Liver (tissue), 9 donors: ENCODE results near the gene UBE2N. TPM values are rescaled to one million over a fixed set of nuclear protein-coding genes. Genes with fewer than 3 reads are reported as not detected.

Source experiments
- DNase-seq: peaks from one replicate; pipeline ENCODE4 v3.0.0-alpha.2; 2017; ENCODE audit warnings: low spot score
- H3K27ac ChIP-seq, 2 donors: one replicate each; pipeline ENCODE4 v1.7.0; 2013; ENCODE audit warnings: inconsistent platforms in 2 of 2, low read length in 2 of 2, control low read depth in 1 of 2, low read depth in 1 of 2, mild to moderate bottlenecking in 1 of 2
- H3K27me3 ChIP-seq, 4 donors: one replicate each; pipeline versions ENCODE4 v1.6.1 to v1.7.0; 2013; ENCODE audit warnings: low read length in 3 of 4, inconsistent platforms in 1 of 4, mild to moderate bottlenecking in 1 of 4, moderate library complexity in 1 of 4; ENCODE audit not compliant: control insufficient read depth in 4 of 4, insufficient read depth in 4 of 4
- H3K36me3 ChIP-seq, 4 donors: one replicate each; pipeline versions ENCODE4 v1.6.1 to v1.7.0; 2013; ENCODE audit warnings: low read length in 3 of 4, mild to moderate bottlenecking in 3 of 4, low read depth in 1 of 4, moderate library complexity in 1 of 4; ENCODE audit not compliant: control insufficient read depth in 4 of 4, insufficient read depth in 3 of 4
- H3K4me1 ChIP-seq, 4 donors: one replicate each; pipeline versions ENCODE4 v1.6.1 to v1.7.0; 2013; ENCODE audit warnings: low read length in 3 of 4, mild to moderate bottlenecking in 3 of 4, moderate library complexity in 1 of 4; ENCODE audit not compliant: control insufficient read depth in 4 of 4, insufficient read depth in 4 of 4
- H3K4me3 ChIP-seq, 3 donors: one replicate each; pipeline versions ENCODE4 v1.6.1 to v1.7.0; 2013; ENCODE audit warnings: low read length in 3 of 3, control low read depth in 1 of 3, low read depth in 1 of 3, mild to moderate bottlenecking in 1 of 3
- H3K9ac ChIP-seq, 2 donors: one replicate each; pipeline ENCODE4 v1.7.0; 2013; ENCODE audit warnings: low read length in 2 of 2, mild to moderate bottlenecking in 2 of 2, moderate library complexity in 2 of 2, control low read depth in 1 of 2, low read depth in 1 of 2
- H3K9me3 ChIP-seq, 4 donors: one replicate each; pipeline versions ENCODE4 v1.6.1 to v1.7.0; 2013; ENCODE audit warnings: low read length in 3 of 4; ENCODE audit not compliant: control insufficient read depth in 4 of 4
- EGR1 ChIP-seq, 2 donors: IDR thresholded peaks; 2 replicates each; pipeline ENCODE4 v1.6.1; 2016 to 2018; ENCODE audit warnings: antibody characterized with exemption in 2 of 2, low read depth in 2 of 2
- FOXA2 ChIP-seq: IDR thresholded peaks from 2 replicates; pipeline ENCODE4 v1.6.1; 2016; ENCODE audit warnings: antibody characterized with exemption
- GABPA ChIP-seq, 2 donors: IDR thresholded peaks in 1 of 2; conservative IDR thresholded peaks in 1 of 2; 2 replicates each; pipeline ENCODE4 v1.6.1; 2016; ENCODE audit warnings: antibody characterized with exemption in 2 of 2, mild to moderate bottlenecking in 1 of 2, moderate library complexity in 1 of 2
- HNF4G ChIP-seq: IDR thresholded peaks from 2 replicates; pipeline ENCODE4 v1.6.1; 2016; ENCODE audit warnings: antibody characterized with exemption
- JUND ChIP-seq, 2 donors: IDR thresholded peaks; 2 replicates each; pipeline ENCODE4 v1.6.1; 2016; ENCODE audit warnings: antibody characterized with exemption in 2 of 2
- NR2F2 ChIP-seq: IDR thresholded peaks from 2 replicates; pipeline ENCODE4 v1.6.1; 2016; ENCODE audit warnings: antibody characterized with exemption
- RAD21 ChIP-seq, 2 donors: IDR thresholded peaks; 2 replicates each; pipeline ENCODE4 v1.6.1; 2016; ENCODE audit warnings: antibody characterized with exemption in 2 of 2, mild to moderate bottlenecking in 2 of 2
- SP1 ChIP-seq: IDR thresholded peaks from 2 replicates; pipeline ENCODE4 v1.6.1; 2018; ENCODE audit warnings: antibody characterized with exemption, mild to moderate bottlenecking
- TAF1 ChIP-seq: conservative IDR thresholded peaks from 2 replicates; pipeline ENCODE4 v1.6.1; 2016; ENCODE audit warnings: antibody characterized with exemption, mild to moderate bottlenecking
- YY1 ChIP-seq: IDR thresholded peaks from 2 replicates; pipeline ENCODE4 v1.6.1; 2016; ENCODE audit warnings: antibody characterized with exemption, mild to moderate bottlenecking
- WGBS: extraction: QIAGEN DNeasy Blood & Tissue Kit; methylation state at CpG from one replicate; pipeline ENCODE4 v1.1.7; 2013; 5-methylcytosine and 5-hydroxymethylcytosine counted together
- polyA plus RNA-seq, 2 donors: library from polyadenylated mRNA; stranded (reverse) in 1 of 2; unstranded in 1 of 2; fragments of 200-250 nt in 1 of 2; fragments of >200 nt in 1 of 2; fragmentation: Nextera tagmentation in 1 of 2; extraction: Ambion mirVana in 1 of 2; gene quantifications; one replicate each; pipeline versions ENCODE4 v1.2.1 to v1.2.3, GENCODE V29; 2013 to 2015
- total RNA-seq, 2 donors: library from RNA; depleted of rRNA; stranded (reverse); fragments of >200 nt; gene quantifications; one replicate each; pipeline ENCODE4 v1.2.3, GENCODE V29; 2014
- TF ChIP-seq, protein P1 (sequence below): IDR thresholded peaks from 2 replicates; pipeline ENCODE4 v1.6.1; 2016; ENCODE audit warnings: antibody characterized with exemption
- TF ChIP-seq, protein P2 (sequence below): fragments of 150-350 bp; IDR thresholded peaks from 2 replicates; pipeline ENCODE4 v1.5.1; 2017; ENCODE audit warnings: improper control_type of control experiment, low read depth, low read length; ENCODE audit not compliant: missing input control
- TF ChIP-seq, protein P3 (sequence below): IDR thresholded peaks from 2 replicates; pipeline ENCODE4 v1.6.1; 2016; ENCODE audit warnings: antibody characterized with exemption, mild to moderate bottlenecking
- TF ChIP-seq, protein P4 (sequence below): IDR thresholded peaks from 2 replicates; pipeline ENCODE4 v1.6.1; 2016; ENCODE audit warnings: antibody characterized with exemption
- TF ChIP-seq, protein P5 (sequence below): IDR thresholded peaks from 2 replicates; pipeline ENCODE4 v1.6.1; 2016; ENCODE audit warnings: antibody characterized with exemption
- donor health status: healthy.
- donor health status: healthy.
- donor health status: healthy.
- donor health status: healthy.
- donor health status: healthy.

Gene UBE2N
- total and polyA plus RNA-seq, 4 donors: 13.9 to 63.7 (median 32.6) TPM

DNA sequence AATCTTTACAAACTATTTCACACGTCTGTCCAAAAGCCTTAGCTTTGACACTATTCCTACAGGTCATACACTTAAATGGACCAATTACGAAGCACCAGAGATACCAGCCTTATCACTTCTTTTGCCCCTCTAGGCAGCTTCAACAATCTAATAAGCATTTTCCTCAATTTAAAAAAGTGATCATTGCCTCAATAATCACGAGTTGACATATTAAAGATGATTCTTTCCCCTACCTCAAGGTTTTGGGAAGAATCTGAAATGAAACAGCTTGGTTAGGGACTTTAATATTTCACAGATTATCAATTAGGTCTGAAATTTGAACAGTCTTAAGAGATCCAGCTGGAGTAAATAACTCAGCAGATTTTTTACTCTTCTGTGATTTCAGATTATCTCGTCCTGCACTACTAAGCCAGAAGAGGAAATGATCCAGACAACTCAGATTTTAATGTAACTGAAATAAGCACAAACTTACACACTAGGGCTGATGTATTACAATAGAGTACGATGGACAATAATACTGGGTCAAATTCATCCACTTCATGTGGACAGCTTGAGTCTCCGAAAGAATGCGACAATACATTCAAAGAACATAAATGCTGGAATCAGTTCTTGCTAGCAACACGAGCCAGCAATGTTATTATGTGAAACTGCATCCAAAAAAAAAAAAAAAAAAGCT, 15.9 kb downstream of the UBE2N start:
- Histone ChIP-seq H3K36me3 (peaks cover 0 to 1% (median 0%) of the 10 kb centered on the region in 4 donors), H3K9ac (no peak overlapping the region), H3K9me3 (no peaks in the 10 kb centered on the region), H3K27ac (no peak overlapping the region), H3K4me3 (no peak overlapping the region), H3K27me3 (no peaks in the 10 kb centered on the region), H3K4me1 (peaks cover 0 to 13% (median 4%) of the 10 kb centered on the region in 4 donors)
- 78% methylated on average over 8 of the region's 8 CpGs for WGBS
- DNase-seq: no peak
- TF ChIP-seq FOXA2 (no peak), SP1 (no peak), YY1 (no peak), NR2F2 (no peak), JUND (IDR thresholded peaks at IDR 0.05) (no peak), TAF1 (no peak), RAD21 (IDR thresholded peaks at IDR 0.05) (no peak)
- TF ChIP-seq, protein P1, sequence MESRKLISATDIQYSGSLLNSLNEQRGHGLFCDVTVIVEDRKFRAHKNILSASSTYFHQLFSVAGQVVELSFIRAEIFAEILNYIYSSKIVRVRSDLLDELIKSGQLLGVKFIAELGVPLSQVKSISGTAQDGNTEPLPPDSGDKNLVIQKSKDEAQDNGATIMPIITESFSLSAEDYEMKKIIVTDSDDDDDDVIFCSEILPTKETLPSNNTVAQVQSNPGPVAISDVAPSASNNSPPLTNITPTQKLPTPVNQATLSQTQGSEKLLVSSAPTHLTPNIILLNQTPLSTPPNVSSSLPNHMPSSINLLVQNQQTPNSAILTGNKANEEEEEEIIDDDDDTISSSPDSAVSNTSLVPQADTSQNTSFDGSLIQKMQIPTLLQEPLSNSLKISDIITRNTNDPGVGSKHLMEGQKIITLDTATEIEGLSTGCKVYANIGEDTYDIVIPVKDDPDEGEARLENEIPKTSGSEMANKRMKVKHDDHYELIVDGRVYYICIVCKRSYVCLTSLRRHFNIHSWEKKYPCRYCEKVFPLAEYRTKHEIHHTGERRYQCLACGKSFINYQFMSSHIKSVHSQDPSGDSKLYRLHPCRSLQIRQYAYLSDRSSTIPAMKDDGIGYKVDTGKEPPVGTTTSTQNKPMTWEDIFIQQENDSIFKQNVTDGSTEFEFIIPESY: no peak
- TF ChIP-seq, protein P2, sequence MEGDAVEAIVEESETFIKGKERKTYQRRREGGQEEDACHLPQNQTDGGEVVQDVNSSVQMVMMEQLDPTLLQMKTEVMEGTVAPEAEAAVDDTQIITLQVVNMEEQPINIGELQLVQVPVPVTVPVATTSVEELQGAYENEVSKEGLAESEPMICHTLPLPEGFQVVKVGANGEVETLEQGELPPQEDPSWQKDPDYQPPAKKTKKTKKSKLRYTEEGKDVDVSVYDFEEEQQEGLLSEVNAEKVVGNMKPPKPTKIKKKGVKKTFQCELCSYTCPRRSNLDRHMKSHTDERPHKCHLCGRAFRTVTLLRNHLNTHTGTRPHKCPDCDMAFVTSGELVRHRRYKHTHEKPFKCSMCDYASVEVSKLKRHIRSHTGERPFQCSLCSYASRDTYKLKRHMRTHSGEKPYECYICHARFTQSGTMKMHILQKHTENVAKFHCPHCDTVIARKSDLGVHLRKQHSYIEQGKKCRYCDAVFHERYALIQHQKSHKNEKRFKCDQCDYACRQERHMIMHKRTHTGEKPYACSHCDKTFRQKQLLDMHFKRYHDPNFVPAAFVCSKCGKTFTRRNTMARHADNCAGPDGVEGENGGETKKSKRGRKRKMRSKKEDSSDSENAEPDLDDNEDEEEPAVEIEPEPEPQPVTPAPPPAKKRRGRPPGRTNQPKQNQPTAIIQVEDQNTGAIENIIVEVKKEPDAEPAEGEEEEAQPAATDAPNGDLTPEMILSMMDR: no peak
- TF ChIP-seq, protein P3, sequence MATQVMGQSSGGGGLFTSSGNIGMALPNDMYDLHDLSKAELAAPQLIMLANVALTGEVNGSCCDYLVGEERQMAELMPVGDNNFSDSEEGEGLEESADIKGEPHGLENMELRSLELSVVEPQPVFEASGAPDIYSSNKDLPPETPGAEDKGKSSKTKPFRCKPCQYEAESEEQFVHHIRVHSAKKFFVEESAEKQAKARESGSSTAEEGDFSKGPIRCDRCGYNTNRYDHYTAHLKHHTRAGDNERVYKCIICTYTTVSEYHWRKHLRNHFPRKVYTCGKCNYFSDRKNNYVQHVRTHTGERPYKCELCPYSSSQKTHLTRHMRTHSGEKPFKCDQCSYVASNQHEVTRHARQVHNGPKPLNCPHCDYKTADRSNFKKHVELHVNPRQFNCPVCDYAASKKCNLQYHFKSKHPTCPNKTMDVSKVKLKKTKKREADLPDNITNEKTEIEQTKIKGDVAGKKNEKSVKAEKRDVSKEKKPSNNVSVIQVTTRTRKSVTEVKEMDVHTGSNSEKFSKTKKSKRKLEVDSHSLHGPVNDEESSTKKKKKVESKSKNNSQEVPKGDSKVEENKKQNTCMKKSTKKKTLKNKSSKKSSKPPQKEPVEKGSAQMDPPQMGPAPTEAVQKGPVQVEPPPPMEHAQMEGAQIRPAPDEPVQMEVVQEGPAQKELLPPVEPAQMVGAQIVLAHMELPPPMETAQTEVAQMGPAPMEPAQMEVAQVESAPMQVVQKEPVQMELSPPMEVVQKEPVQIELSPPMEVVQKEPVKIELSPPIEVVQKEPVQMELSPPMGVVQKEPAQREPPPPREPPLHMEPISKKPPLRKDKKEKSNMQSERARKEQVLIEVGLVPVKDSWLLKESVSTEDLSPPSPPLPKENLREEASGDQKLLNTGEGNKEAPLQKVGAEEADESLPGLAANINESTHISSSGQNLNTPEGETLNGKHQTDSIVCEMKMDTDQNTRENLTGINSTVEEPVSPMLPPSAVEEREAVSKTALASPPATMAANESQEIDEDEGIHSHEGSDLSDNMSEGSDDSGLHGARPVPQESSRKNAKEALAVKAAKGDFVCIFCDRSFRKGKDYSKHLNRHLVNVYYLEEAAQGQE: no peak
- TF ChIP-seq, protein P4, sequence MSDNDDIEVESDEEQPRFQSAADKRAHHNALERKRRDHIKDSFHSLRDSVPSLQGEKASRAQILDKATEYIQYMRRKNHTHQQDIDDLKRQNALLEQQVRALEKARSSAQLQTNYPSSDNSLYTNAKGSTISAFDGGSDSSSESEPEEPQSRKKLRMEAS: no peak
- TF ChIP-seq, protein P5, sequence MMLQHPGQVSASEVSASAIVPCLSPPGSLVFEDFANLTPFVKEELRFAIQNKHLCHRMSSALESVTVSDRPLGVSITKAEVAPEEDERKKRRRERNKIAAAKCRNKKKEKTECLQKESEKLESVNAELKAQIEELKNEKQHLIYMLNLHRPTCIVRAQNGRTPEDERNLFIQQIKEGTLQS: no peak

DNA sequence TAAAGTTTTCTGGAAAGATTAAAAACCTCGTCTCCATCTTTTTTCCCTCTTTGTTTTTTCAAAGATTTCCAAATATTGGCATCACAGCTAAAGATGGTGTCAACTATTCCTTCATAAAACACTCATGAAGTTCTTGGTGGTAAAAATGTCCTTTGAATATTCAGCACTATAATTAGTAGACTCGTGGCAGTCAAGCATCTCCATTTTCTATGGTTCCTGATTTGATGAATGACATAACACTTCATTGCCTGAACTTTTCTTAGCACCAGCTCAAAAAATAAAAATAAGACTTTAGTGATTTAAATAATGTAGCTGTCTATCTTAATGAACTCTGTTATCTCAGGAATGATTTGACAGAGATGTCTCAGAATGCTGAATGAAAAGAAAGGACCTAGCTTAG, 19.7 kb downstream of the UBE2N start:
- Histone ChIP-seq H3K4me1 (peaks cover 3 to 18% (median 5%) of the 10 kb centered on the region in 4 donors), H3K27ac (no peak overlapping the region), H3K4me3 (no peak overlapping the region), H3K36me3 (peaks cover 0 to 1% (median 0%) of the 10 kb centered on the region in 4 donors), H3K9ac (no peak overlapping the region), H3K9me3 (no peaks in the 10 kb centered on the region), H3K27me3 (no peaks in the 10 kb centered on the region)
- 71% methylated on average over 2 of the region's 2 CpGs for WGBS
- no peak for DNase-seq
- no peak for TF ChIP-seq NR2F2
- TF ChIP-seq, protein P4: no peak
- TF ChIP-seq RAD21 (IDR thresholded peaks at IDR 0.05): no peak
- no peak for TF ChIP-seq YY1
- TF ChIP-seq JUND (IDR thresholded peaks at IDR 0.05): no peak
- no peak for TF ChIP-seq FOXA2
- TF ChIP-seq TAF1: no peak
- TF ChIP-seq, protein P1: no peak
- TF ChIP-seq, protein P5: no peak
- TF ChIP-seq HNF4G: no peak
- no peak for TF ChIP-seq EGR1 (IDR thresholded peaks at IDR 0.05; ENCODE audit: low read depth in 2 of 2)
- TF ChIP-seq GABPA (IDR thresholded peaks at IDR 0.05 in 1 of 2, conservative IDR thresholded peaks at IDR 0.05 in 1 of 2): no peak
- TF ChIP-seq, protein P3: no peak
